GM10248 (cell line): ENCODE results near the gene RETSAT.
"Not testable (repeated sequence)": the region's sequence is repeated elsewhere in the genome, so short reads cannot be mapped to it uniquely, and the experiment has no call there.

Experiments used
- CTCF ChIA-PET: fragments of 300-600 bp; sonication (Branson Sonifier 250); formaldehyde crosslinking; extraction: SDS; loops from one replicate; lab custom pipeline; 2021; ENCODE audit warnings: antibody characterized with exemption; lab: Yijun Ruan, JAX
- POLR2A ChIA-PET: fragments of 350-650 bp; sonication (Branson Sonifier 250); formaldehyde crosslinking; extraction: SDS; loops from one replicate; lab custom pipeline; 2020; ENCODE audit warnings: antibody characterized with exemption; lab: Yijun Ruan, JAX
- DNase-seq: peaks from one replicate; pipeline ENCODE4 v3.0.0; 2012; ENCODE audit errors: extremely low spot score
- TF ChIP-seq, protein P1 (sequence below): IDR thresholded peaks from 2 replicates; pipeline ENCODE4 v1.5.1; 2012; ENCODE audit warnings: mild to moderate bottlenecking, low read depth; ENCODE audit errors: extremely low read depth, missing control alignments, control extremely low read depth

The RETSAT gene

DNA sequence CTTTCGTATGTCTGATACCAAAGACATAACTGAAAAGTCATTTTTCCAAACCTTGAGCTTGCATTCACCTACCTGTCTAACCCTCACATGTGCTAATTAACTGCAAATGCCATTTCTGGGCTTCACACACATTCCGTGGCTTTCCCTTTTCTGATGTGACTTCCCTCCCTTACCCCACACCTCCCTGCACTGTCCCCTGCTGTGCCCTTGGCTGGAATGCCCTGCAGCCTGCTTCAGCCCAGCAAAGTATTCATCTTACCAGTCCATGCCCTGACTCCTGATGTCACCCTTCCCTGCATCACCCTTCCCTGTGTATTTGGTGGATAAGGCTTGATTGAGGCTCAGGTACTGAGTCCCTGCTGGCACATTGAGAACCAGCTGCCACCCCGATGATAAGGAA is 12.2 kb downstream of the RETSAT start:
- CTCF ChIA-PET: interaction anchor here (1.2 kb wide), 1 partner anchor 9 kb away, joined by 3 read pairs; no protein-coding TSS in a partner anchor
- no peak for DNase-seq
- POLR2A ChIA-PET: interaction anchor here (0.7 kb wide), 1 partner anchor 27 kb away, joined by 4 read pairs; no protein-coding TSS in a partner anchor
- TF ChIP-seq, protein P1, sequence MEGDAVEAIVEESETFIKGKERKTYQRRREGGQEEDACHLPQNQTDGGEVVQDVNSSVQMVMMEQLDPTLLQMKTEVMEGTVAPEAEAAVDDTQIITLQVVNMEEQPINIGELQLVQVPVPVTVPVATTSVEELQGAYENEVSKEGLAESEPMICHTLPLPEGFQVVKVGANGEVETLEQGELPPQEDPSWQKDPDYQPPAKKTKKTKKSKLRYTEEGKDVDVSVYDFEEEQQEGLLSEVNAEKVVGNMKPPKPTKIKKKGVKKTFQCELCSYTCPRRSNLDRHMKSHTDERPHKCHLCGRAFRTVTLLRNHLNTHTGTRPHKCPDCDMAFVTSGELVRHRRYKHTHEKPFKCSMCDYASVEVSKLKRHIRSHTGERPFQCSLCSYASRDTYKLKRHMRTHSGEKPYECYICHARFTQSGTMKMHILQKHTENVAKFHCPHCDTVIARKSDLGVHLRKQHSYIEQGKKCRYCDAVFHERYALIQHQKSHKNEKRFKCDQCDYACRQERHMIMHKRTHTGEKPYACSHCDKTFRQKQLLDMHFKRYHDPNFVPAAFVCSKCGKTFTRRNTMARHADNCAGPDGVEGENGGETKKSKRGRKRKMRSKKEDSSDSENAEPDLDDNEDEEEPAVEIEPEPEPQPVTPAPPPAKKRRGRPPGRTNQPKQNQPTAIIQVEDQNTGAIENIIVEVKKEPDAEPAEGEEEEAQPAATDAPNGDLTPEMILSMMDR: no peak

DNA sequence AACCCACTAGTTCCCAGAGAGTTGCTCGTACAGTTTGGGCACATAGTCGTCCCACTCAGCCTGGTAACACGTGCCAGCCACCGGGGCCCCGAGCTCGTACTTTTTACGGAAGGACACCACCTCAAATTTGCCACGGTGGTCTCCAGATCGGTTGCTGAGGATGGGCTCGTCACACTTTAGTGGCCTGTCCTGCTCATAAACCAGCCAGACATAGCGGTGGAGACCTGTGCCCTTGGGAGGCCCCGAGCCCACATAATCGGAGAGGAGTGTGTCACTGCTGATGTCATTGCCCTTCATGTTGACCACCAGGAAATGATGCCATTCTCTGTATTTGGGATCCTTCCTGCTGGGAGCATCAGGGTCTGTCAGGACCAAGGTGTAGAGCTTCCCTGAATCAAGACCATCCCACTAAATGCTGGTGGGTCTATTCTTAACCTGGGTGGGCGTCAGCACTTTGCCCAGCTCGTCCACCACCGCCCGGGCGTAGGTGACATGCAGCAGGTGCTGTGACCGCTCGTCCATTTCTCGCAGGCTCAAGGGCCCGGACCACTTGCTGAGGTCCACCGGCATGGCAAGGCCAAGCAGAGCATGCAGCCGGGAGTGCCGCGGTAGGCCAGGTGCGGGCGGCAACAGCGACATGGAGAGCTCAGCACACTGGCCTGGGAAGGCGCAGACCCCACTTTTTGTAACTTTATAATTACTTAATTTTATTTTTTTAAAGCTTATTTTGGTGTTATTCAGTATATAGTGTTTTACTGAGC is 12.9 kb downstream of the RETSAT start:
- no peak for DNase-seq
- TF ChIP-seq, protein P1: no peak
- ChIA-PET CTCF (interaction anchor here (0.8 to 1.2 kb wide), 3 partner anchors 8 to 13 kb away, joined by 3 read pairs; partner anchors contain the start of genes ELMOD3 and RETSAT), POLR2A (no interaction called here)

GRCh38 chr2:85340034-85340892 is 14.1 kb downstream of the RETSAT start:
- no peak for DNase-seq
- ChIA-PET POLR2A (no interaction called here), CTCF (interaction anchor here (0.7 to 0.8 kb wide), 3 partner anchors 12 to 40 kb away, joined by 3 to 4 read pairs (median 3); partner anchors contain the start of gene TGOLN2)
- TF ChIP-seq, protein P1: no peak

DNA sequence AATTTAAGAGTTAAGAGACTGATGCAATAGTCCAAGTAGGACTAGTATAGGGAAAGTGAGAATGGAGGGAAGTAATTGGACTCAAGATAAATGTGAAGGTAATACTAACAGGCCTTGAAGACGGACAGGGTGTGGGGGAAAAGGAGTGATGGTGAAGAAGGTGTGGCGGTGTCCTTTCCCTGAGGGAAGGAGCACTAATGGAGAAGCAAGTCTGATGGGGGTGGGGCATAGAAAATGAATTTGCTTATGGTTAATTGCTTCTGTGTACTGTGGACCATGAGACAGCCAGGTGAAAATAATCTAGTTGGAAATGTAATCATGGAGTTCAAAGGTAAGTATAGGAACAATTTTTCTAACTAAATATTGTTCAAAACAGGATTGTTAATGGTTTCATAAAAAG is 19.4 kb downstream of the RETSAT start:
- POLR2A ChIA-PET: no interaction called here
- TF ChIP-seq, protein P1: no peak
- DNase-seq: no peak
- CTCF ChIA-PET: interaction anchor here (1.3 to 1.5 kb wide), 2 partner anchors 9 to 12 kb away, joined by 3 read pairs; no protein-coding TSS in a partner anchor

DNA sequence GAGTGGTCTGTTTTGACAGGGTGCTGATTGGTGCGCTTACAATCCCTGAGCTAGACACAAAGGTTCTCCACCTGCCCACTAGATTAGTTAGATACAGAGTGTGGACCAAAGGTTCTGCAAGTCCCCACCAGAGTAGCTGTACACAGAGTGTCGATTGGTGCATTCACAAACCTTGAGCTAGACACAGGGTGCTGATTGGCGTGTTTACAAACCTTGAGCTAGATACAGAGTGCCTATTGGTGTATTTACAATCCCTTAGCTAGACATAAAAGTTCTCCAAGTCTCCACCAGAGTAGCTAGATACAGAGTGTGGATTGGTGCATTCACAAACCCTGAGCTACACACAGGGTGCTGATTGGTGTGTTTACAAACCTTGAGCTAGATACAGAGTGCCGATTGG is 20.5 kb downstream of the RETSAT start:
- CTCF ChIA-PET: interaction anchor here (1.0 to 1.1 kb wide), 2 partner anchors 8 to 316 kb away, joined by 3 read pairs; no protein-coding TSS in a partner anchor
- DNase-seq, POLR2A ChIA-PET: not testable (repeated sequence)

GRCh38 chr2:85330839-85331636 is 23.3 kb downstream of the RETSAT start:
- no peak for DNase-seq
- ChIA-PET CTCF (interaction anchor here (1.0 to 1.6 kb wide), 4 partner anchors 9 to 221 kb away, joined by 3 to 4 read pairs (median 4); no protein-coding TSS in a partner anchor), POLR2A (no interaction called here)
- TF ChIP-seq, protein P1: no peak

GRCh38 chr2:85329701-85330100 is 24.6 kb downstream of the RETSAT start:
- POLR2A ChIA-PET: not testable (repeated sequence)
- CTCF ChIA-PET: interaction anchor here (1.4 kb wide), 1 partner anchor 222 kb away, joined by 3 read pairs; no protein-coding TSS in a partner anchor

More at GRCh38 chr2:85329701-85330100, 24.6 kb downstream of the RETSAT start:
- not testable (repeated sequence) for DNase-seq
